ENCODE data around the gene ADGRL1. TPM values are rescaled to one million over a fixed set of nuclear protein-coding genes. Genes with fewer than 3 reads are reported as not detected.

The ADGRL1 gene
- total and polyA plus RNA-seq, 2 of the 8 experiments (the other 6 are each of a cell fraction or from before 2014, with no cell fraction given) = 95.6 to 112 TPM

DNA sequence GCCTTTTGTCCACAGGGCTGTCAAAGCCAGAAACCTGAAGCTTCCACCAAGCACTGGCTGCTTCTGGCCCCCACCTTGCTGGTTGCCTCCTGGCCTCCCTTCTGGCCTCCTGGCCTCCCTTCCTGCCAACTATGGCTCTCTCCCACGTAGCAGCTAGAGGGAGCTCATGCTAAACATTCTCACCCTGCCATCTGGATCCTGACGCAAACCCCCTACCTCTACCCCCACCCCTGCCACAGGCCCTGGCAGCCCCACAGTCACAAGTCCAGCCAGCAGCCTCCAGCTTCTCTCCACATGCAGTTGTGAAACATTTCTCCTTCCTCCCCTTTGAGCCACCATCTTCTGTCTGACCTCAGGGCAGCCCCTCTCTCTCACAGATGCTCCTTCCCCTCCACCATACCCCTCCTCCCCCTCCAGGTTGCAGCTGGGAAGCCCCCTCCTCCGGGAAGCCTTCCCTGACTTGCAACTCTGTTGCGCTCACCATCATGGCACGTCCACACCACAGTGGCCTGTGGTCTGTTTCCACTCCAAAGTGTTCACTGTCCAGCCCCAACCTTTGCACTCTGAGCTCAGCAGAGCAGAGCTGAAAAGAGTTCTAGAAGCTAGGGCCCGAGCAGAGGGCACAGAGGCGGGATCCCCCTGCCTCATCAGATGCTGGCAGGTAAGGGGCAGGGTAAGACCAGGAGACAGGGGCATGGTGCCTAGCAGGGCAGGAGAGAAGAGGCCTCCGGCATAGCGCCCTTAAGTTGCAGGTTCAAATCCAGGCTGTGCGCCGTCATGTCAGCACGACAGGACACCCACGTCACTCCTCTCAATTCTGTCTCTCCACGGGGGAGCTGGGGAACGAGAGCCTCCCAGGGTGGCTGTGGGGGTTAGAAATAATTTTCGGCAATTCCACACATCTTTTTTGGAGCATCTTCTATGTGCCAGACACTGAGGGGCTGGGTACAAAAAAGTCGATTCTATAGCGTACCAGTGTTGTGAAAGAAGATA is 7.3 kb downstream of the ADGRL1 start:
- no peak overlapping the region for H2AFZ ChIP-seq (ENCODE audit: low read length)
- H2BK12ac ChIP-seq (ENCODE audit: low read depth, low read length) = no peak overlapping the region
- 0 out of 2 replicates have a peak overlapping the region, but pooled peaks have one; percentile 49 for H2BK5ac ChIP-seq (ENCODE audit: low read depth, low read length)
- H3K79me2 ChIP-seq (ENCODE audit: control insufficient read depth in 1 of 2, insufficient read depth in 2 of 2, low read length in 2 of 2) = peaks cover 32 to 99% of the 10 kb centered on the region in 2 experiments
- H3K56ac ChIP-seq (replicated peaks; ENCODE audit: insufficient read length, low read depth, low read length) = no peak overlapping the region
- H3K4me3 ChIP-seq (ENCODE audit: extremely low read depth in 1 of 4, insufficient read depth in 2 of 4, low read depth in 3 of 4, low read length in 4 of 4) = no peak overlapping the region
- H4K20me1 ChIP-seq (replicated peaks in 1 of 2; ENCODE audit: control insufficient read depth in 1 of 2, insufficient read depth in 2 of 2, low read length in 2 of 2) = peaks cover 21 to 24% of the 10 kb centered on the region in 2 experiments
- no peak overlapping the region for H2BK20ac ChIP-seq (ENCODE audit: low read length)
- H3K18ac ChIP-seq (ENCODE audit: extremely low read depth, low read length) = no peak overlapping the region; the same call in none of the 2 replicates
- 80% methylated on average over 16 of the region's 18 CpGs; no CpG with 5 or more reads in 1 of the 2 experiments for WGBS, 2 experiments (ENCODE audit: extremely low coverage in 1 of 2, insufficient coverage in 1 of 2, insufficient read length in 1 of 2, insufficient replicate concordance in 2 of 2, low coverage in 1 of 2, low lambda C conversion rate in 2 of 2, missing lambda C conversion rate in 1 of 2)
- H3K9me3 ChIP-seq (ENCODE audit: insufficient read depth in 2 of 2, low read depth in 1 of 2, low read length in 1 of 2) = no peaks in the 10 kb centered on the region
- DNase-seq (ENCODE audit: low read depth in 1 of 2, low spot score in 2 of 2) = no peak
- no peak overlapping the region for H3K9ac ChIP-seq (replicated peaks in 1 of 4; ENCODE audit: extremely low read depth in 1 of 4, low read depth in 3 of 4, low read length in 3 of 4)
- no peak for FAIRE-seq
- H2BK120ac ChIP-seq (replicated peaks; ENCODE audit: low read depth, low read length) = no peak overlapping the region
- H3K4me1 ChIP-seq (replicated peaks in 1 of 4; ENCODE audit: control insufficient read depth in 3 of 4, insufficient read depth in 4 of 4, low read length in 3 of 4) = peaks cover 0 to 16% (median 10%) of the 10 kb centered on the region in 4 experiments; a peak in 6 of 7 replicates
- H3K36me3 ChIP-seq (ENCODE audit: control insufficient read depth in 2 of 4, insufficient read depth in 4 of 4, low read length in 3 of 4) = no peaks in the 10 kb centered on the region
- H3K14ac ChIP-seq (ENCODE audit: insufficient read length) = no peak overlapping the region
- ChIA-PET POLR2A (ENCODE audit: partially characterized antibody) (interaction anchor here (0.6 to 1.7 kb wide), 5 partner anchors 49 to 208 kb away, joined by 3 to 6 read pairs (median 3); no protein-coding TSS in a partner anchor), CTCF (ENCODE audit: partially characterized antibody) (interaction anchor here (0.6 to 13.2 kb wide), 32 partner anchors 9 to 281 kb away, joined by 3 to 171 read pairs (median 4); no protein-coding TSS in a partner anchor)
- peaks cover 16% of the 10 kb centered on the region for H3K79me1 ChIP-seq (ENCODE audit: low read depth, low read length)
- H3K4me2 ChIP-seq (ENCODE audit: insufficient read depth in 1 of 2, low read depth in 2 of 2, low read length in 2 of 2) = no peak overlapping the region
- no peak overlapping the region for H4K91ac ChIP-seq (replicated peaks; ENCODE audit: insufficient read length, low read length)
- H3K27me3 ChIP-seq (replicated peaks in 1 of 4; ENCODE audit: control insufficient read depth in 3 of 4, extremely low read depth in 1 of 4, insufficient read depth in 3 of 4, low read length in 3 of 4) = no peaks in the 10 kb centered on the region
- H3K4ac ChIP-seq (replicated peaks; ENCODE audit: insufficient read length, low read depth, low read length) = no peak overlapping the region
- no peak overlapping the region for H3K23ac ChIP-seq (ENCODE audit: insufficient read length)
- no peak for TF ChIP-seq SP1 (IDR thresholded peaks at IDR 0.05; ENCODE audit: low read depth, low read length)
- TF ChIP-seq RAD21 (IDR thresholded peaks at IDR 0.05 in 1 of 2, conservative IDR thresholded peaks at IDR 0.05 in 1 of 2; ENCODE audit: low read depth in 2 of 2, low read length in 2 of 2) = peak; percentile 40 to 52; a peak in 3 of 4 replicates
- TF ChIP-seq, protein P1, sequence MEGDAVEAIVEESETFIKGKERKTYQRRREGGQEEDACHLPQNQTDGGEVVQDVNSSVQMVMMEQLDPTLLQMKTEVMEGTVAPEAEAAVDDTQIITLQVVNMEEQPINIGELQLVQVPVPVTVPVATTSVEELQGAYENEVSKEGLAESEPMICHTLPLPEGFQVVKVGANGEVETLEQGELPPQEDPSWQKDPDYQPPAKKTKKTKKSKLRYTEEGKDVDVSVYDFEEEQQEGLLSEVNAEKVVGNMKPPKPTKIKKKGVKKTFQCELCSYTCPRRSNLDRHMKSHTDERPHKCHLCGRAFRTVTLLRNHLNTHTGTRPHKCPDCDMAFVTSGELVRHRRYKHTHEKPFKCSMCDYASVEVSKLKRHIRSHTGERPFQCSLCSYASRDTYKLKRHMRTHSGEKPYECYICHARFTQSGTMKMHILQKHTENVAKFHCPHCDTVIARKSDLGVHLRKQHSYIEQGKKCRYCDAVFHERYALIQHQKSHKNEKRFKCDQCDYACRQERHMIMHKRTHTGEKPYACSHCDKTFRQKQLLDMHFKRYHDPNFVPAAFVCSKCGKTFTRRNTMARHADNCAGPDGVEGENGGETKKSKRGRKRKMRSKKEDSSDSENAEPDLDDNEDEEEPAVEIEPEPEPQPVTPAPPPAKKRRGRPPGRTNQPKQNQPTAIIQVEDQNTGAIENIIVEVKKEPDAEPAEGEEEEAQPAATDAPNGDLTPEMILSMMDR (IDR thresholded peaks at IDR 0.05; ENCODE audit: control extremely low read depth in 1 of 3, insufficient read depth in 1 of 3, low read depth in 1 of 3, low read length in 3 of 3) = peak; percentile 37 to 53 (median 41)
- no peak overlapping the region for H2BK15ac ChIP-seq (ENCODE audit: low read length)
- H4K8ac ChIP-seq (ENCODE audit: extremely low read depth, insufficient read depth, low read length) = no peak overlapping the region
- H2AK5ac ChIP-seq (ENCODE audit: low read depth, low read length) = no peak overlapping the region
- H3K23me2 ChIP-seq (ENCODE audit: low read depth, low read length) = no peaks in the 10 kb centered on the region
- H4K5ac ChIP-seq (ENCODE audit: insufficient read length, low read depth, low read length) = no peak overlapping the region
- H3K27ac ChIP-seq (ENCODE audit: low read depth, low read length) = no peak overlapping the region
